Esophagus squamous epithelium (tissue), 5 donors: ENCODE results near the gene ANK2. TPM values are rescaled to one million over a fixed set of nuclear protein-coding genes. Genes with fewer than 3 reads are reported as not detected.

ENCODE experiments used
- DNase-seq: peaks from one replicate; lab custom pipeline; 2025; lab: John Stamatoyannopoulos, UW
- H3K27ac ChIP-seq, 4 donors: fragments of 200-600 bp; sonication (generic); one replicate each; pipeline ENCODE4 v1.5.1; 2016 to 2019; ENCODE audit warnings: mild to moderate bottlenecking in 1 of 4
- H3K27me3 ChIP-seq, 4 donors: fragments of 200-600 bp; sonication (generic); 1 replicate in 3 of 4; 2 replicates in 1 of 4; pipeline versions ENCODE4 v1.5.1 to v1.6.0; 2017 to 2021; ENCODE audit warnings: antibody characterized with exemption in 1 of 4
- H3K36me3 ChIP-seq, 3 donors: fragments of 200-600 bp; sonication (generic); one replicate each; pipeline ENCODE4 v1.5.1; 2016 to 2019
- H3K4me1 ChIP-seq, 3 donors: fragments of 200-600 bp; sonication (generic); one replicate each; pipeline ENCODE4 v1.5.1; 2017 to 2019
- H3K4me3 ChIP-seq, 4 donors: fragments of 200-600 bp; sonication (generic); 1 replicate in 3 of 4; 2 replicates in 1 of 4; pipeline ENCODE4 v1.5.1; 2016 to 2019; ENCODE audit warnings: mild to moderate bottlenecking in 2 of 4, moderate library complexity in 1 of 4
- H3K9me3 ChIP-seq, 3 donors: fragments of 200-600 bp; sonication (generic); one replicate each; pipeline ENCODE4 v1.5.1; 2016 to 2019
- CTCF ChIP-seq, 6 experiments: fragments of 450-650 bp in 4 of 6; fragments of 200-600 bp in 2 of 6; sonication (generic) in 2 of 6; IDR thresholded peaks; one replicate each; pipeline ENCODE4 v1.5.1; 2016 to 2019; ENCODE audit warnings: antibody characterized with exemption in 6 of 6, mild to moderate bottlenecking in 4 of 6, moderate library complexity in 4 of 6
- POLR2A ChIP-seq, 4 donors: fragments of 450-650 bp; IDR thresholded peaks; one replicate each; pipeline ENCODE4 v1.6.1; 2017; ENCODE audit warnings: antibody characterized with exemption in 4 of 4, mild to moderate bottlenecking in 4 of 4, moderate library complexity in 3 of 4
- WGBS, 2 donors: methylation state at CpG; one replicate each; pipeline ENCODE4 v1.1.5; 2018; 5-methylcytosine and 5-hydroxymethylcytosine counted together
- intact Hi-C: fragments of 100-400 bp; cut with DNase I; formaldehyde crosslinking; loops from one replicate; pipeline ENCODE4 v1.15.0; 2022
- total RNA-seq, 4 donors: library from RNA; depleted of rRNA; stranded (reverse); fragments of >200 nt; gene quantifications; one replicate each; pipeline ENCODE4 v1.1.0, GENCODE V29; 2016
- donor health status: DM: yes; HTN: yes; CAD: no.

Gene ANK2
- total RNA-seq, 4 donors from 2014 or later = 1.4 to 20.8 (median 9.6) TPM

GRCh38 chr4:113276464-113277170 is 227.2 kb downstream of the ANK2 start:
- intact Hi-C loops = no loop called here
- TF ChIP-seq POLR2A (IDR thresholded peaks at IDR 0.05) (no peak), CTCF (IDR thresholded peaks at IDR 0.05) (no peak)
- peak overlapping the region in 2 of 4 donors; percentile 27 to 56 for H3K27ac ChIP-seq

DNA sequence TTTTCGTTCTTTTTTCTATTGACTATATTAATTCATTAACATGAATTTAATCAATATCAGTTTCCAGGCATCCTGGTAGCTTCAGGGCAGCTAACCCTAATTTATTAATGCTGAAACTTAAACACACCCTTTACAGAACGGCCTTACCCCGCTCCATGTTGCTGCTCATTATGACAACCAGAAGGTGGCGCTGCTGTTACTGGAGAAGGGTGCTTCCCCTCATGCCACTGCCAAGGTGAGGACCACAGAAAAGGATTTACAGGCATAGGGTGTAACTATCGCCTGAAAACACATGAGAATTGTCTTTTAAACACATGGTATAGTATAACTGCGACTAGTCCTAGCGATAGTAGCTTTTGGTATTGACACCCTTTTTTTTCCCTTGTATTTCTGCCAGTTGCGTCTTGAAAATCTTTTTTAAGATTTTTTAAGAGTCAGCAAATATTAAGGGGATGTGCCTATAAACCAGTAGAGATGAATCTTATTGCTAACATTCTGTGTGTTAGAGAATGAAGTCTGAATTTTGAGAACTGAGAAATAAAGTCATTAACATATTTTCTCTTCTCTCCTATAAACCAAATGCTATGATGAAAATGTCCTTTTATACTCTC is 229.0 kb downstream of the ANK2 start:
- no peaks in the 10 kb centered on the region for H3K9me3 ChIP-seq
- intact Hi-C loops = no loop called here
- no peak overlapping the region for H3K4me3 ChIP-seq
- no peak overlapping the region for H3K27ac ChIP-seq
- no peaks in the 10 kb centered on the region for H3K4me1 ChIP-seq
- TF ChIP-seq CTCF (IDR thresholded peaks at IDR 0.05) = peak; percentile 21 to 71 (median 51)
- no peak for TF ChIP-seq POLR2A (IDR thresholded peaks at IDR 0.05)
- WGBS, 2 donors = 28 to 30% methylated on average over 8 of the region's 8 CpGs
- no peak for DNase-seq
- H3K27me3 ChIP-seq = no peaks in the 10 kb centered on the region
- no peaks in the 10 kb centered on the region for H3K36me3 ChIP-seq

More at GRCh38 chr4:113276464-113277170, 227.2 kb downstream of the ANK2 start:
- no peaks in the 10 kb centered on the region for H3K9me3 ChIP-seq
- H3K4me3 ChIP-seq = no peak overlapping the region
- no peak for DNase-seq
- H3K36me3 ChIP-seq = no peaks in the 10 kb centered on the region
- no peaks in the 10 kb centered on the region for H3K4me1 ChIP-seq
- no peaks in the 10 kb centered on the region for H3K27me3 ChIP-seq
- WGBS, 2 donors = 56 to 61% methylated on average over 7 of the region's 7 CpGs

- DNase-seq = no peak
- Histone ChIP-seq H3K36me3 (no peaks in the 10 kb centered on the region), H3K4me3 (no peak overlapping the region), H3K4me1 (no peaks in the 10 kb centered on the region), H3K27ac (no peak overlapping the region), H3K27me3 (no peaks in the 10 kb centered on the region), H3K9me3 (no peaks in the 10 kb centered on the region)
- 85 to 94% methylated on average over 4 of the region's 4 CpGs for WGBS, 2 donors
- intact Hi-C loops = no loop called here
- no peak for TF ChIP-seq POLR2A (IDR thresholded peaks at IDR 0.05)
- TF ChIP-seq CTCF (IDR thresholded peaks at IDR 0.05) = no peak
Observed at GRCh38 chr4:113285501-113285900, 236.0 kb downstream of the ANK2 start.

DNA sequence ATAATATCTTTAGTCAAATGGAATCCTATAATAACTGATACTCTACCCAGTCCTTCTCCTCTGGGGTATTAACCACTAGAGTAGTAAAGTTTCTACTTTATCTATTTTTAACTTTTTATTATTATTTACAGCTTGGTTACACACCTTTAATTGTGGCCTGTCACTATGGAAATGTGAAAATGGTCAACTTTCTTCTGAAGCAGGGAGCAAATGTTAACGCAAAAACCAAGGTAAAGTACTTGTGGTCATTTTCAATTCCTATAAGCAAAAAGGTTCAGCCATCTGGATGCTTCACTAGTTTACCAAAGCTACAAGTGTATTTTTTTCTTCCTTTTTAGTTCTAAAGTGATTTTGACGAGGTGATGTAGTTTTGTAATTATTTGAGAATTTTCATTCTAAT is 238.8 kb downstream of the ANK2 start:
- Histone ChIP-seq H3K27me3 (no peaks in the 10 kb centered on the region), H3K4me1 (peaks cover 0 to 14% (median 0%) of the 10 kb centered on the region in 3 donors), H3K4me3 (no peak overlapping the region), H3K27ac (no peak overlapping the region), H3K9me3 (no peaks in the 10 kb centered on the region), H3K36me3 (no peaks in the 10 kb centered on the region)
- TF ChIP-seq CTCF (IDR thresholded peaks at IDR 0.05) (no peak), POLR2A (IDR thresholded peaks at IDR 0.05) (no peak)
- DNase-seq = no peak
- intact Hi-C loops = no loop called here
- WGBS, 2 donors = 84 to 92% methylated on average over 2 of the region's 2 CpGs

- intact Hi-C loops = no loop called here
Observed at GRCh38 chr4:113288696-113289095, 239.2 kb downstream of the ANK2 start.

More at GRCh38 chr4:113288696-113289095, 239.2 kb downstream of the ANK2 start:
- H3K4me3 ChIP-seq = no peak overlapping the region
- no peak overlapping the region for H3K27ac ChIP-seq
- TF ChIP-seq CTCF (IDR thresholded peaks at IDR 0.05) (no peak), POLR2A (IDR thresholded peaks at IDR 0.05) (no peak)
- no peaks in the 10 kb centered on the region for H3K9me3 ChIP-seq
- H3K4me1 ChIP-seq = peaks cover 0 to 14% (median 0%) of the 10 kb centered on the region in 3 donors
- WGBS, 2 donors = 79 to 86% methylated on average over 3 to 4 of the region's 4 CpGs
- no peak for DNase-seq
- H3K36me3 ChIP-seq = no peaks in the 10 kb centered on the region
- H3K27me3 ChIP-seq = no peaks in the 10 kb centered on the region
